Adrenal gland (tissue), 12 donors: ENCODE measurements around the gene TRIM6. TPM values are rescaled to one million over a fixed set of nuclear protein-coding genes. Genes with fewer than 3 reads are reported as not detected.
"Not testable (repeated sequence)": the region's sequence is repeated elsewhere in the genome, so short reads cannot be mapped to it uniquely, and the experiment has no call there.

Experiments
- DNase-seq, 7 donors: peaks; one replicate each; pipeline ENCODE4 v3.0.0-alpha.2; 2019 to 2020
- H3K27ac ChIP-seq, 5 donors: fragments of 200-600 bp; sonication (generic) in 4 of 5; 1 replicate in 3 of 5; 2 replicates in 2 of 5; pipeline versions ENCODE4 v1.5.1 to v1.8.0; 2016 to 2020; ENCODE audit warnings: mild to moderate bottlenecking in 1 of 5
- H3K27me3 ChIP-seq: fragments of 200-600 bp; 2 replicates; pipeline ENCODE4 v1.8.0; 2021
- H3K36me3 ChIP-seq, 2 donors: fragments of 200-600 bp; replicated peaks in 1 of 2; 1 replicate in 1 of 2; 2 replicates in 1 of 2; pipeline versions ENCODE4 v1.5.1 to v1.8.0; 2018 to 2022
- H3K4me1 ChIP-seq, 2 donors: fragments of 200-600 bp; replicated peaks in 1 of 2; 1 replicate in 1 of 2; 2 replicates in 1 of 2; pipeline versions ENCODE4 v1.5.1 to v1.8.0; 2018 to 2021
- H3K4me3 ChIP-seq, 4 donors: fragments of 200-600 bp; sonication (generic) in 3 of 4; one replicate each; pipeline ENCODE4 v1.5.1; 2016 to 2018
- H3K9me3 ChIP-seq, 3 donors: fragments of 200-600 bp; sonication (generic) in 1 of 3; replicated peaks in 1 of 3; 1 replicate in 2 of 3; 2 replicates in 1 of 3; pipeline versions ENCODE4 v1.5.1 to v1.8.0; 2016 to 2021
- POLR2A ChIP-seq, 2 donors: fragments of 450-650 bp; IDR thresholded peaks; one replicate each; pipeline ENCODE4 v1.6.1; 2017; ENCODE audit warnings: antibody characterized with exemption in 2 of 2, mild to moderate bottlenecking in 2 of 2, moderate library complexity in 1 of 2
- WGBS, 4 donors: extraction: QIAGEN DNeasy Blood & Tissue Kit in 2 of 4; methylation state at CpG; one replicate each; pipeline versions ENCODE4 v1.1.5 to v1.1.7; 2013 to 2017; 5-methylcytosine and 5-hydroxymethylcytosine counted together
- intact Hi-C, 2 donors: fragments of 100-400 bp; cut with DNase I; formaldehyde crosslinking; loops; one replicate each; pipeline versions ENCODE4 v1.14.1 to v1.15.0; 2022 to 2023
- polyA plus RNA-seq, 3 donors: library from polyadenylated mRNA; stranded (reverse); fragments of 200-250 nt in 2 of 3; fragments of 350-450 nt in 1 of 3; fragmentation: Illumina TruSeq in 1 of 3; extraction: RNeasy Lipid Tissue Mini Kit (QIAGEN cat#74804) in 1 of 3; gene quantifications; one replicate each; pipeline ENCODE4 v1.2.3, GENCODE V29; 2013 to 2014
- total RNA-seq, 9 donors: library from RNA; depleted of rRNA in 4 of 9; stranded (reverse); fragments of >200 nt in 4 of 9; fragments of 120-200 nt in 1 of 9; fragmentation: NEBNext Ultra II Directional in 1 of 9; extraction: Animal tissue kit (Norgen Biotek cat#: 25700) in 1 of 9; gene quantifications; one replicate each; pipeline versions ENCODE4 v1.1.0 to v1.2.4, GENCODE V29; 2013 to 2023
- TF ChIP-seq, protein P1 (sequence below), 6 experiments: fragments of 450-650 bp in 4 of 6; fragments of 200-600 bp in 2 of 6; sonication (generic) in 1 of 6; IDR thresholded peaks; 1 replicate in 5 of 6; 2 replicates in 1 of 6; pipeline versions ENCODE4 v1.5.1 to v1.8.0; 2016 to 2021; ENCODE audit warnings: antibody characterized with exemption in 6 of 6, mild to moderate bottlenecking in 2 of 6, moderate library complexity in 1 of 6
- donor health status: healthy with polysubstance abuse.
- donor health status: Bipolar disorder and iron deficiency.
- donor health status: DM: yes; HTN: yes; CAD: no.
- donor health status: DM: no; HTN: no; CAD: no.
- donor health status: DM: no; HTN: no; CAD: no.
- donor health status: DM: yes; HTN: yes; CAD: no.

Gene TRIM6
- total and polyA plus RNA-seq, 12 donors: 2.3 to 29.3 (median 5.1) TPM

DNA sequence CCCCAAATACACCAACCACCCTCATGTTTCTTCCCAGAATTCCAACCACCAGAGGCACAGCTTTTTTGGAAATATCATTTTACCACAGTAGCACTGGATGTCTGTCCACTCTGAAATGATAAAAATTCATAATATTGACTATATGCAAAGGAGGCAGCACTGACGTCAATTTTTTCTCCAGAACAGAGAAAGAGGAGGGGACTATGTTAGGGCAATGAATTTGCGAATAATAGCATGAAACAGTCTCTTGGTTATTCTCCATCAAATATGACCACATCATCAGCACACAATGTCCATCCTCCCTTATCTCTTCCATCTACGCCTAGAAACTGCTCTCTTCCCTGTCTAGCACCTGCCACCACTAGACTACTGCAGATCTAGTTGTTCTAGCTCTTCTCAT is 49.7 kb downstream of the TRIM6 start:
- Histone ChIP-seq H3K27me3 (no peaks in the 10 kb centered on the region), H3K9me3 (no peaks in the 10 kb centered on the region), H3K36me3 (peaks cover 0 to 11% of the 10 kb centered on the region in 2 donors), H3K4me3 (no peak overlapping the region), H3K4me1 (no peaks in the 10 kb centered on the region), H3K27ac (no peak overlapping the region)
- DNase-seq: no peak
- 91 to 93% (median 91%) methylated on average over 3 of the region's 3 CpGs for WGBS, 4 donors
- TF ChIP-seq POLR2A (IDR thresholded peaks at IDR 0.05): no peak
- TF ChIP-seq, protein P1, sequence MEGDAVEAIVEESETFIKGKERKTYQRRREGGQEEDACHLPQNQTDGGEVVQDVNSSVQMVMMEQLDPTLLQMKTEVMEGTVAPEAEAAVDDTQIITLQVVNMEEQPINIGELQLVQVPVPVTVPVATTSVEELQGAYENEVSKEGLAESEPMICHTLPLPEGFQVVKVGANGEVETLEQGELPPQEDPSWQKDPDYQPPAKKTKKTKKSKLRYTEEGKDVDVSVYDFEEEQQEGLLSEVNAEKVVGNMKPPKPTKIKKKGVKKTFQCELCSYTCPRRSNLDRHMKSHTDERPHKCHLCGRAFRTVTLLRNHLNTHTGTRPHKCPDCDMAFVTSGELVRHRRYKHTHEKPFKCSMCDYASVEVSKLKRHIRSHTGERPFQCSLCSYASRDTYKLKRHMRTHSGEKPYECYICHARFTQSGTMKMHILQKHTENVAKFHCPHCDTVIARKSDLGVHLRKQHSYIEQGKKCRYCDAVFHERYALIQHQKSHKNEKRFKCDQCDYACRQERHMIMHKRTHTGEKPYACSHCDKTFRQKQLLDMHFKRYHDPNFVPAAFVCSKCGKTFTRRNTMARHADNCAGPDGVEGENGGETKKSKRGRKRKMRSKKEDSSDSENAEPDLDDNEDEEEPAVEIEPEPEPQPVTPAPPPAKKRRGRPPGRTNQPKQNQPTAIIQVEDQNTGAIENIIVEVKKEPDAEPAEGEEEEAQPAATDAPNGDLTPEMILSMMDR (IDR thresholded peaks at IDR 0.05): no peak
- intact Hi-C loops: no loop called here

DNA sequence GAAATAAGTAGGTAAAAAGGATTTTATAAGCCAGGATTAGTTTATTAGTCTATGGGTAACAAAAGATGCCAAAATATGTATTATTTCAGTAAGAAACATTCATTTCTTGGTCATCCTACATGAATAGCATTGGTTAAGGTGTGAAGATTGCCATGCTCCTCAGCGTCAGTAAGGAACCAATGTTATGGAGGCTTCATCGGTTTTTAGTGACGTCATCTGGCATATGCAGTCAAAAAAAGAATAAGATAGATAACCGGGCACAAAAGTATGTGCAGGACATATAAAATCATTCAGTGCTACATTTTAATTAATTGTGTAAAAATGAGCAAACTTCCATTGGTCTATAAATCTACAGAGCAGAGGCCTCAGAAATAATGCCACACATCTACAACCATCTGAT is 59.0 kb downstream of the TRIM6 start:
- H3K4me1 ChIP-seq: no peaks in the 10 kb centered on the region
- TF ChIP-seq, protein P1 (IDR thresholded peaks at IDR 0.05): no peak
- no peak for TF ChIP-seq POLR2A (IDR thresholded peaks at IDR 0.05)
- H3K9me3 ChIP-seq: no peaks in the 10 kb centered on the region
- H3K27me3 ChIP-seq: no peaks in the 10 kb centered on the region
- no peak overlapping the region for H3K4me3 ChIP-seq
- 92 to 96% (median 93%) methylated on average over 4 of the region's 4 CpGs for WGBS, 4 donors
- no peaks in the 10 kb centered on the region for H3K36me3 ChIP-seq
- DNase-seq: no peak
- intact Hi-C loops: no loop called here
- no peak overlapping the region for H3K27ac ChIP-seq

DNA sequence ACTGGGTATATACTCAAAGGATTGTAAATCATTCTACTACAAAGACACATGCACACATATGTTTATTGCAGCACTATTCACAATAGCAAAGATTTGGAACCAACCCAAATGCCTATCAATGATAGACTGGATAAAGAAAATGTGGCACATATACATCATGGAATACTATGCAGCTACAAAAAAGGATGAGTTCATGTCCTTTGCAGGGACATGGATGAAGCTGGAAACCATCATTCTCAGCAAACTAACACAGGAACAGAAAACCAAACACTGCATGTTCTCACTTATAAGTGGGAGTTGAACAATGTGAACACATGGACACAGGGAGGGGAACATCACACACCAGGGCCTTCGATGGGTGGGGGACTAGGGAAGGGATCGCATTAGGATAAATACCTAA is 60.5 kb downstream of the TRIM6 start:
- 92 to 100% (median 96%) methylated on average over 2 of the region's 2 CpGs for WGBS, 4 donors
- H3K27me3 ChIP-seq, H3K36me3 ChIP-seq, intact Hi-C loops, H3K27ac ChIP-seq, H3K9me3 ChIP-seq, DNase-seq, H3K4me1 ChIP-seq, H3K4me3 ChIP-seq: not testable (repeated sequence)

DNA sequence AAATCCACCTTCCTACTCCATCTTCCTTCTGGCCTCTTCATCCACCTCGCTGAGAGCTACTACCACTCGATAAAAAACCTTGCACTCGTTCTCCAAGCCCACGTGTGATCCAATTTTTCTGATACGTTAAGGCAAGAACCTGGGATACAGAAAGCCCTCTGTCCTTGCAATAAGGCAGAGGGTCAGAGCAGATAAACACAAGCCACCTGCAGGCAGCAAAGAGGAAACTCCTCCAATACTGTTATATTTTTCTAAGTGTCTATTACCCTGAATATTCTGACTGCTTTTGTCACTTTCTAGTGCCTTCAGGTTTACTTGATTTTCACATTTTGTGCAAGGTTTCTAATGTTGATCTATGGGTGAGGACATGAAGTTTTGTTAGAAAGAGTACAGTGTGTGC is 61.9 kb downstream of the TRIM6 start:
- no peaks in the 10 kb centered on the region for H3K9me3 ChIP-seq
- no peaks in the 10 kb centered on the region for H3K27me3 ChIP-seq
- DNase-seq: no peak
- WGBS, 4 donors: 87 to 89% (median 88%) methylated on average over 5 of the region's 5 CpGs
- TF ChIP-seq, protein P1 (IDR thresholded peaks at IDR 0.05): no peak
- no peak for TF ChIP-seq POLR2A (IDR thresholded peaks at IDR 0.05)
- no peaks in the 10 kb centered on the region for H3K36me3 ChIP-seq
- no peak overlapping the region for H3K4me3 ChIP-seq
- intact Hi-C loops: no loop called here
- no peak overlapping the region for H3K27ac ChIP-seq
- no peaks in the 10 kb centered on the region for H3K4me1 ChIP-seq

Other genes starting within 250 kb of the TRIM6 start
- not detected for gene OR51B6, start 245.1 kb upstream of the TRIM6 start, total RNA-seq
- not detected for gene OR51B6, start 245.1 kb upstream of the TRIM6 start, polyA plus RNA-seq
- not detected for gene OR51M1, start 212.8 kb upstream of the TRIM6 start, total RNA-seq
- not detected for gene OR51M1, start 212.8 kb upstream of the TRIM6 start, polyA plus RNA-seq
- gene OR51Q1, start 174.5 kb upstream of the TRIM6 start, total RNA-seq: not detected
- gene OR51Q1, start 174.5 kb upstream of the TRIM6 start, polyA plus RNA-seq: not detected
- gene OR51I1, start 155.1 kb upstream of the TRIM6 start, total RNA-seq: under 1 TPM in 3 of 9 donors, not detected in 6; 0.34 to 0.94 (median 0.61) TPM
- gene OR51I1, start 155.1 kb upstream of the TRIM6 start, polyA plus RNA-seq: not detected
- gene OR51I2, start 147.3 kb upstream of the TRIM6 start, total RNA-seq: not detected
- not detected for gene OR51I2, start 147.3 kb upstream of the TRIM6 start, polyA plus RNA-seq
- gene OR52D1, start 108.0 kb upstream of the TRIM6 start, total RNA-seq: not detected
- gene OR52D1, start 108.0 kb upstream of the TRIM6 start, polyA plus RNA-seq: not detected
- under 1 TPM in 6 of 9 donors, not detected in 3; 0.25 to 0.67 (median 0.48) TPM for gene UBQLN3, start 86.7 kb upstream of the TRIM6 start, total RNA-seq
- gene UBQLN3, start 86.7 kb upstream of the TRIM6 start, polyA plus RNA-seq: not detected
- 1 to 10 TPM in 3 of 9 donors, under 1 TPM in 5, not detected in 1; 0.29 to 1.4 (median 0.65) TPM for gene UBQLNL, start 79.9 kb upstream of the TRIM6 start, total RNA-seq
- 1 to 10 TPM in 2 of 3 donors, under 1 TPM in 1; 0.26 to 1.1 (median 1.0) TPM for gene UBQLNL, start 79.9 kb upstream of the TRIM6 start, polyA plus RNA-seq
- gene OR52H1, start 48.1 kb upstream of the TRIM6 start, total RNA-seq: 1 to 10 TPM in 2 of 9 donors, under 1 TPM in 2, not detected in 5; 0.22 to 1.6 (median 0.69) TPM
- not detected for gene OR52H1, start 48.1 kb upstream of the TRIM6 start, polyA plus RNA-seq
- not detected for gene OR52B6, start 15.8 kb upstream of the TRIM6 start, total RNA-seq
- gene OR52B6, start 15.8 kb upstream of the TRIM6 start, polyA plus RNA-seq: not detected
- gene TRIM34, start 28.4 kb downstream of the TRIM6 start, total RNA-seq: 10 to 100 TPM in 7 of 9 donors, 1 to 10 TPM in 2; 5.9 to 22.1 (median 12.0) TPM
- gene TRIM34, start 28.4 kb downstream of the TRIM6 start, polyA plus RNA-seq: 10 to 100 TPM in 1 of 3 donors, 1 to 10 TPM in 2; 5.0 to 11.2 (median 7.6) TPM
- 10 to 100 TPM; 23.1 to 36.4 (median 31.5) TPM for gene TRIM5, start 88.4 kb downstream of the TRIM6 start, total RNA-seq
- 10 to 100 TPM in 2 of 3 donors, 1 to 10 TPM in 1; 8.2 to 33.5 (median 12.6) TPM for gene TRIM5, start 88.4 kb downstream of the TRIM6 start, polyA plus RNA-seq
- gene TRIM22, start 93.2 kb downstream of the TRIM6 start, total RNA-seq: 10 to 100 TPM in 8 of 9 donors, 1 to 10 TPM in 1; 5.1 to 71.8 (median 27.2) TPM
- 10 to 100 TPM; 15.7 to 23.2 (median 18.0) TPM for gene TRIM22, start 93.2 kb downstream of the TRIM6 start, polyA plus RNA-seq
- gene OR56B1, start 139.8 kb downstream of the TRIM6 start, total RNA-seq: not detected
- not detected for gene OR56B1, start 139.8 kb downstream of the TRIM6 start, polyA plus RNA-seq
- not detected for gene OR52N4, start 157.6 kb downstream of the TRIM6 start, total RNA-seq
- under 1 TPM in 2 of 3 donors, not detected in 1; 0.11 to 0.37 TPM for gene OR52N4, start 157.6 kb downstream of the TRIM6 start, polyA plus RNA-seq
- gene OR52N5, start 186.7 kb downstream of the TRIM6 start, total RNA-seq: under 1 TPM in 1 of 9 donors, not detected in 8; 0.11 TPM
- not detected for gene OR52N5, start 186.7 kb downstream of the TRIM6 start, polyA plus RNA-seq
- gene OR52N1, start 194.6 kb downstream of the TRIM6 start, total RNA-seq: not detected
- not detected for gene OR52N1, start 194.6 kb downstream of the TRIM6 start, polyA plus RNA-seq
- not detected for gene OR52N2, start 212.3 kb downstream of the TRIM6 start, total RNA-seq
- not detected for gene OR52N2, start 212.3 kb downstream of the TRIM6 start, polyA plus RNA-seq
- gene OR52E6, start 245.3 kb downstream of the TRIM6 start, total RNA-seq: under 1 TPM in 1 of 9 donors, not detected in 8; 0.11 TPM
- gene OR52E6, start 245.3 kb downstream of the TRIM6 start, polyA plus RNA-seq: not detected